Measurements from ENCODE around the gene PPP1R2. TPM values are rescaled to one million over a fixed set of nuclear protein-coding genes. Genes with fewer than 3 reads are reported as not detected.
A peak's percentile ranks its signal among the peaks of the same experiment; 100 is the strongest.

PPP1R2 gene
- total and polyA plus RNA-seq, 2 of the 13 experiments (the other 11 are each of a cell fraction or from before 2014, with no cell fraction given) = 36.5 to 86.5 TPM

DNA sequence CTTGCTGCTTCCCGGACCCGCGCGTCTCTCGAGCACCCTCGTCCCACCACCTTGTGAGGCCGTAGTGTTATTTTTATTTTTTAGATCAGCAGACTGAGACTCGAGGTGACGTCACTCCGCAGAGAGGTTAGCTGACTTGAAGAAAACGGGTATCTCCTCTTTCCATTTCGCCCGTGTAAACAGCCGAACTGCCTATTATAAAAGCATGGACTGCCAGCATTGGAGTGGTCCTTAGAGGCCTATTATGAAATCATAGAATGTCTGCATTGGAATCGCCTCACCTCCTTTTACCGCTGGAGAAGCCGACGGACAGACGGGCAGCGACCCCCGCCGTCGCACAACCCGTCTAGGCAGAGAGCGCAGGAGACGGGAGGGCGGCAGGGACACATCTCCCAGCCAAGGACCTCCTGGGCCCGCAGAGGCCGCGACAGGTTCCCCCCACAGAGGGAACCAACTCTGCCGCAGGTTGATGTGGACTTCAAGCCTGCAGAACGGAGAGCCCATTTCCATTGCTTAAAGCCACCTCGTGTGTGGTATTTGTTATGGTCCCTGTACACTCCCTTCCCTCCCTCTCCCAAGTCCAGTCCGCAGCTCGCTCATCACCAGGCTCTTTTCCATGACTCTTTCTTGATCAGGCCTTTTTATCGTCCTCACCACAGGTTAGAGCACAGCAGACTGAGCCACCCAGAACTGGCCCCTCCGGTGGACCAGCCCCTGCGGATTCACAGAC is 540 bp upstream of the PPP1R2 start (continued):
- no peak for TF ChIP-seq ZNF407 (CRISPR knock-in tag; IDR thresholded peaks at IDR 0.05; ENCODE audit: not compliant biosample characterization)
- TF ChIP-seq FOXJ3 (CRISPR knock-in tag; IDR thresholded peaks at IDR 0.05; ENCODE audit: borderline replicate concordance) = peak; percentile 24; the same call in 1 of the 2 replicates
- no peak for TF ChIP-seq ZBTB33 (CRISPR knock-in tag; IDR thresholded peaks at IDR 0.05)
- peak; percentile 11; the same call in 1 of the 2 replicates for TF ChIP-seq YEATS4 (CRISPR knock-in tag; IDR thresholded peaks at IDR 0.05; ENCODE audit: borderline replicate concordance)
- TF ChIP-seq DNMT3B (CRISPR knock-in tag; conservative IDR thresholded peaks at IDR 0.05) = no peak
- TF ChIP-seq XRCC5 (optimal IDR thresholded peaks at IDR 0.05; ENCODE audit: low read length) = no peak
- TF ChIP-seq NFKB2 (CRISPR knock-in tag; IDR thresholded peaks at IDR 0.05; ENCODE audit: borderline replicate concordance) = peak; percentile 27; the same call in 1 of the 2 replicates
- TF ChIP-seq ZNF850 (CRISPR knock-in tag; conservative IDR thresholded peaks at IDR 0.05) = no peak
- no peak for TF ChIP-seq EZH2 (conservative IDR thresholded peaks at IDR 0.05; ENCODE audit: low read depth, low read length)
- no peak for TF ChIP-seq HNRNPLL (IDR thresholded peaks at IDR 0.05; ENCODE audit: low read depth, low read length, poor library complexity, severe bottlenecking)
- 0 out of 2 replicates have a peak, but pooled peaks have one; percentile 23 for TF ChIP-seq SP2 (CRISPR knock-in tag; IDR thresholded peaks at IDR 0.05)
- 0 out of 2 replicates have a peak, but pooled peaks have one; percentile 33 for TF ChIP-seq REPIN1 (CRISPR knock-in tag; IDR thresholded peaks at IDR 0.05; ENCODE audit: borderline replicate concordance, low read depth)
- TF ChIP-seq ZNF770 (CRISPR knock-in tag; IDR thresholded peaks at IDR 0.05) = no peak
- TF ChIP-seq MYC (CRISPR knock-in tag; IDR thresholded peaks at IDR 0.05; ENCODE audit: borderline replicate concordance) = no peak
- TF ChIP-seq MED1 (CRISPR knock-in tag; IDR thresholded peaks at IDR 0.05) = peak; percentile 8; the same call in 1 of the 2 replicates
- no peak for TF ChIP-seq ESRRA (CRISPR knock-in tag; IDR thresholded peaks at IDR 0.05; ENCODE audit: low read depth)
